ENCODE measurements around the gene HHEX. TPM values are rescaled to one million over a fixed set of nuclear protein-coding genes. Genes with fewer than 3 reads are reported as not detected.

HHEX gene
- total and polyA plus RNA-seq, 10 of the 15 experiments (the other 5 are each of a cell fraction or from before 2014, with no cell fraction given), result 3.9 to 32.8 (median 16.4) TPM

DNA sequence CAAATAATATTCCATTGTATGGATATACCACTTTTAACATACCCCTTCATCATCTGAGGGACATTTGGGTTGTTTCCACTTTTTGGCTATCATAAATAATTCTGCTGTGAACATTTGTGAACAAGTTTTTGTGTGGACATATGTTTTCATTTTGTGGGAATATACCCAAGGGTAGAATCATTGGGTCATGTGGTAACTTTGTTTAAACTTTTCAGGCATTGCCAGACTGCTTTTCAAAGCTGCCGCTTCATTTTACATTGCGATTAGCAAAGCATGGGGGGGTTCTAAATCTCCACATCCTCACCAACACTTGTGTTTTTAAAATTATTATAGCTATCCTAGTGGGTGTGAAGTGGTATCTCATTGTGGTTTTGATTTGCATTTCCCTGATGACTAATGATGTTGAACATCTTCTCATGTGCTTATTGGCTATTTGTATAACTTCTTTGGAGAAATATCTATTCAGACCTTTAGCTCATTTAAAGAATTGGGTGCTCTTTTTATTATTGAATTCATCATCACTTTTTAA is 8.4 kb upstream of the HHEX start:
- TF ChIP-seq, protein P1, sequence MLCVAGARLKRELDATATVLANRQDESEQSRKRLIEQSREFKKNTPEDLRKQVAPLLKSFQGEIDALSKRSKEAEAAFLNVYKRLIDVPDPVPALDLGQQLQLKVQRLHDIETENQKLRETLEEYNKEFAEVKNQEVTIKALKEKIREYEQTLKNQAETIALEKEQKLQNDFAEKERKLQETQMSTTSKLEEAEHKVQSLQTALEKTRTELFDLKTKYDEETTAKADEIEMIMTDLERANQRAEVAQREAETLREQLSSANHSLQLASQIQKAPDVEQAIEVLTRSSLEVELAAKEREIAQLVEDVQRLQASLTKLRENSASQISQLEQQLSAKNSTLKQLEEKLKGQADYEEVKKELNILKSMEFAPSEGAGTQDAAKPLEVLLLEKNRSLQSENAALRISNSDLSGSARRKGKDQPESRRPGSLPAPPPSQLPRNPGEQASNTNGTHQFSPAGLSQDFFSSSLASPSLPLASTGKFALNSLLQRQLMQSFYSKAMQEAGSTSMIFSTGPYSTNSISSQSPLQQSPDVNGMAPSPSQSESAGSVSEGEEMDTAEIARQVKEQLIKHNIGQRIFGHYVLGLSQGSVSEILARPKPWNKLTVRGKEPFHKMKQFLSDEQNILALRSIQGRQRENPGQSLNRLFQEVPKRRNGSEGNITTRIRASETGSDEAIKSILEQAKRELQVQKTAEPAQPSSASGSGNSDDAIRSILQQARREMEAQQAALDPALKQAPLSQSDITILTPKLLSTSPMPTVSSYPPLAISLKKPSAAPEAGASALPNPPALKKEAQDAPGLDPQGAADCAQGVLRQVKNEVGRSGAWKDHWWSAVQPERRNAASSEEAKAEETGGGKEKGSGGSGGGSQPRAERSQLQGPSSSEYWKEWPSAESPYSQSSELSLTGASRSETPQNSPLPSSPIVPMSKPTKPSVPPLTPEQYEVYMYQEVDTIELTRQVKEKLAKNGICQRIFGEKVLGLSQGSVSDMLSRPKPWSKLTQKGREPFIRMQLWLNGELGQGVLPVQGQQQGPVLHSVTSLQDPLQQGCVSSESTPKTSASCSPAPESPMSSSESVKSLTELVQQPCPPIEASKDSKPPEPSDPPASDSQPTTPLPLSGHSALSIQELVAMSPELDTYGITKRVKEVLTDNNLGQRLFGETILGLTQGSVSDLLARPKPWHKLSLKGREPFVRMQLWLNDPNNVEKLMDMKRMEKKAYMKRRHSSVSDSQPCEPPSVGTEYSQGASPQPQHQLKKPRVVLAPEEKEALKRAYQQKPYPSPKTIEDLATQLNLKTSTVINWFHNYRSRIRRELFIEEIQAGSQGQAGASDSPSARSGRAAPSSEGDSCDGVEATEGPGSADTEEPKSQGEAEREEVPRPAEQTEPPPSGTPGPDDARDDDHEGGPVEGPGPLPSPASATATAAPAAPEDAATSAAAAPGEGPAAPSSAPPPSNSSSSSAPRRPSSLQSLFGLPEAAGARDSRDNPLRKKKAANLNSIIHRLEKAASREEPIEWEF (IDR thresholded peaks at IDR 0.05; ENCODE audit: insufficient replicate concordance, low read depth, low read length), result no peak
- no peak for TF ChIP-seq CREB1 (IDR thresholded peaks at IDR 0.05; ENCODE audit: low read depth)
- no peak for TF ChIP-seq ZSCAN29 (IDR thresholded peaks at IDR 0.05)
- TF ChIP-seq RUNX3 (IDR thresholded peaks at IDR 0.05; ENCODE audit: low read length), result peak; percentile 22; the same call in 1 of the 2 replicates
- no peak for TF ChIP-seq JUNB (IDR thresholded peaks at IDR 0.05)
- no peak for TF ChIP-seq E2F8 (IDR thresholded peaks at IDR 0.05; ENCODE audit: low read depth, partially characterized antibody)
- no peak for TF ChIP-seq SPI1 (IDR thresholded peaks at IDR 0.05; ENCODE audit: borderline replicate concordance, insufficient read depth, low read depth, low read length)
- ChIA-PET RAD21 (ENCODE audit: unreplicated experiment) (interaction anchor here (0.5 to 0.8 kb wide), 2 partner anchors 29 to 62 kb away, joined by 3 read pairs; no protein-coding TSS in a partner anchor), POLR2A (interaction anchor here (0.6 kb wide), 1 partner anchor 48 kb away, joined by 3 read pairs; no protein-coding TSS in a partner anchor), CTCF (interaction anchor here (0.6 to 1.5 kb wide), 3 partner anchors 12 to 193 kb away, joined by 3 to 4 read pairs (median 3); no protein-coding TSS in a partner anchor), SMC1A (ENCODE audit: uncharacterized antibody, unreplicated experiment) (interaction anchor here (0.5 to 1.0 kb wide), 3 partner anchors 18 to 83 kb away, joined by 3 to 4 read pairs (median 3); no protein-coding TSS in a partner anchor)
- Histone ChIP-seq H3K36me3 (ENCODE audit: control insufficient read depth in 2 of 2, insufficient read depth in 2 of 2, low read length in 1 of 2) (no peaks in the 10 kb centered on the region), H3K79me2 (ENCODE audit: control insufficient read depth, insufficient read depth, low read length) (no peaks in the 10 kb centered on the region), H3K9me3 (replicated peaks; ENCODE audit: control insufficient read depth, insufficient read depth, low read length) (peaks cover 4% of the 10 kb centered on the region; the same call in 1 of the 3 replicates), H3K9ac (ENCODE audit: control insufficient read depth, insufficient read depth, low read length) (no peak overlapping the region), H2AFZ (ENCODE audit: control insufficient read depth, low read depth, low read length) (no peak overlapping the region), H3K27me3 (replicated peaks in 1 of 2; ENCODE audit: control insufficient read depth in 2 of 2, insufficient read depth in 2 of 2, low read length in 1 of 2) (no peaks in the 10 kb centered on the region; a peak in 1 of 4 replicates), H3K4me2 (ENCODE audit: control insufficient read depth, insufficient read depth) (no peak overlapping the region), H4K20me1 (ENCODE audit: control insufficient read depth, insufficient read depth) (no peaks in the 10 kb centered on the region), H3K4me3 (no peak overlapping the region), H3K4me1 (ENCODE audit: control insufficient read depth, insufficient read depth, low read length) (no peaks in the 10 kb centered on the region), H3K27ac (ENCODE audit: control insufficient read depth, insufficient read depth) (no peak overlapping the region)
- in situ Hi-C loops (cut with MboI), result no loop called here
- peak; percentile 38 for FAIRE-seq
- no TSS peak for BruUV-seq (replicated peaks)
- ATAC-seq, result no peak
- DNase-seq (ENCODE audit: low read depth, low spot score), result no peak
- WGBS (ENCODE audit: insufficient coverage, insufficient replicate concordance, low lambda C conversion rate, missing lambda C conversion rate), result 17% methylated on average over 2 of the region's 2 CpGs
- intact Hi-C loops (cut with micrococcal nuclease; ENCODE audit: unreplicated experiment), result no loop called here
